Pancreas (tissue), 10 donors: ENCODE results near the gene TMEM82. TPM values are rescaled to one million over a fixed set of nuclear protein-coding genes. Genes with fewer than 3 reads are reported as not detected.

ENCODE experiments used
- ATAC-seq, 4 donors: fragments of 200-7000 bp; cut with Tn5 transposase; one replicate each; pipeline versions ENCODE4 v1.8.0 to v1.9.1; 2020; ENCODE audit warnings: mild to moderate bottlenecking in 4 of 4, moderate library complexity in 4 of 4
- DNase-seq, 6 donors: peaks; one replicate each; pipeline ENCODE4 v3.0.0-alpha.2; 2020
- FAIRE-seq: peaks from 2 replicates; lab custom pipeline; 2012; peaks lifted over from hg19 to GRCh38; lab: Jason Lieb, UNC
- H3K27ac ChIP-seq, 4 donors: fragments of 200-600 bp; sonication (generic); 1 replicate in 3 of 4; 2 replicates in 1 of 4; pipeline versions ENCODE4 v1.5.0 to v1.8.0; 2020
- H3K27me3 ChIP-seq, 4 donors: fragments of 200-600 bp; one replicate each; pipeline ENCODE4 v1.8.0; 2021
- H3K36me3 ChIP-seq, 3 donors: fragments of 200-600 bp; sonication (generic) in 1 of 3; one replicate each; pipeline versions ENCODE4 v1.5.0 to v1.8.0; 2020 to 2021
- H3K4me1 ChIP-seq, 3 donors: fragments of 200-600 bp; one replicate each; pipeline ENCODE4 v1.8.0; 2021
- H3K4me3 ChIP-seq, 4 donors: fragments of 200-600 bp; sonication (generic) in 2 of 4; one replicate each; pipeline versions ENCODE4 v1.5.0 to v1.8.0; 2020 to 2021
- H3K9me3 ChIP-seq, 4 donors: fragments of 200-600 bp; one replicate each; pipeline ENCODE4 v1.8.0; 2021
- WGBS, 2 donors: extraction: QIAGEN DNeasy Blood & Tissue Kit; methylation state at CpG; one replicate each; pipeline ENCODE4 v1.1.7; 2013; 5-methylcytosine and 5-hydroxymethylcytosine counted together
- intact Hi-C, 3 donors: fragments of 100-400 bp; cut with DNase I; formaldehyde crosslinking; loops; one replicate each; pipeline versions ENCODE4 v1.11.1 to v1.14.2; 2022
- polyA plus RNA-seq, 2 donors: library from polyadenylated mRNA; stranded (reverse); fragments of 200-250 nt; gene quantifications; one replicate each; pipeline ENCODE4 v1.2.3, GENCODE V29; 2013
- total RNA-seq, 6 donors: library from RNA; stranded (reverse); fragmentation: NEBNext Ultra II Directional in 4 of 6; extraction: Animal tissue kit (Norgen Biotek cat#: 25700) in 4 of 6; gene quantifications; one replicate each; pipeline versions ENCODE4 v1.2.1 to v1.2.4, GENCODE V29; 2021 to 2023
- TF ChIP-seq, protein P1 (sequence below), 4 donors: fragments of 200-600 bp; sonication (generic) in 3 of 4; IDR thresholded peaks; one replicate each; pipeline versions ENCODE4 v1.5.0 to v1.8.0; 2021; ENCODE audit warnings: antibody characterized with exemption in 4 of 4
- donor health status: healthy with polysubstance abuse.
- donor health status: DM: no; HTN: no; CAD: no; lungs with moderate emphysema.
- donor health status: DM: no; HTN: no; CAD: no.
- donor health status: control.
- donor health status: control.
- donor health status: Bipolar disorder and iron deficiency.
- donor health status: DM: yes; HTN: yes; CAD: no.
- donor health status: DM: no; HTN: no; CAD: no.
- donor health status: DM: no; HTN: no; CAD: no.
- donor health status: DM: yes; HTN: yes; CAD: no.

TMEM82 gene
- total and polyA plus RNA-seq, 8 donors, result not detected

DNA sequence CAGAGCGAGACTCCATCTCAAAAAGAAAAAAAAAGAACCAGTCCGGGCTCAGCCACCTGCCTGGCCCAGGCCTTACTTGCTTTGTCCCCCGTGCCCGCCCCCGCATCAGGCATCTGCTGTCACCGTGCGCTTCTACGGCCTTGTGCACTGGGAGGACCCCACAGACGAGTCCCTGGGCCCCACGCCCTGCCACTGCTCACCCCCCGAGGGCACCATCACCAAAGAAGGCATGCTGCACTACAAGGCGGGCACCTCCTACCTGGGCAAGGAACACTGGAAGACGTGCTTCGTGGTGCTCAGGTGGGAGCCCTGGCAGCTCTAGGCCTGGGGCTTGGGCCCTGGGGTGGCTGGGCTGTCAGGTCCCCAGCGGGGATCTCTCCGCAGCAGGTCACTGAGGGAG is 11.9 kb upstream of the TMEM82 start:
- WGBS, 2 donors, result 96% methylated on average over 16 of the region's 16 CpGs
- H3K36me3 ChIP-seq, result peaks cover 6 to 41% (median 34%) of the 10 kb centered on the region in 3 donors
- no peak overlapping the region for H3K27ac ChIP-seq
- no peak for FAIRE-seq
- intact Hi-C loops, result loop anchor here in 1 of 3 donors (10.0 kb wide), 1 partner anchor 136 kb away; no protein-coding TSS in a partner anchor
- no peaks in the 10 kb centered on the region for H3K27me3 ChIP-seq
- peaks cover 8 to 11% (median 9%) of the 10 kb centered on the region in 3 donors for H3K4me1 ChIP-seq
- no peak overlapping the region for H3K4me3 ChIP-seq
- no peak for DNase-seq
- H3K9me3 ChIP-seq, result no peaks in the 10 kb centered on the region
- TF ChIP-seq, protein P1, sequence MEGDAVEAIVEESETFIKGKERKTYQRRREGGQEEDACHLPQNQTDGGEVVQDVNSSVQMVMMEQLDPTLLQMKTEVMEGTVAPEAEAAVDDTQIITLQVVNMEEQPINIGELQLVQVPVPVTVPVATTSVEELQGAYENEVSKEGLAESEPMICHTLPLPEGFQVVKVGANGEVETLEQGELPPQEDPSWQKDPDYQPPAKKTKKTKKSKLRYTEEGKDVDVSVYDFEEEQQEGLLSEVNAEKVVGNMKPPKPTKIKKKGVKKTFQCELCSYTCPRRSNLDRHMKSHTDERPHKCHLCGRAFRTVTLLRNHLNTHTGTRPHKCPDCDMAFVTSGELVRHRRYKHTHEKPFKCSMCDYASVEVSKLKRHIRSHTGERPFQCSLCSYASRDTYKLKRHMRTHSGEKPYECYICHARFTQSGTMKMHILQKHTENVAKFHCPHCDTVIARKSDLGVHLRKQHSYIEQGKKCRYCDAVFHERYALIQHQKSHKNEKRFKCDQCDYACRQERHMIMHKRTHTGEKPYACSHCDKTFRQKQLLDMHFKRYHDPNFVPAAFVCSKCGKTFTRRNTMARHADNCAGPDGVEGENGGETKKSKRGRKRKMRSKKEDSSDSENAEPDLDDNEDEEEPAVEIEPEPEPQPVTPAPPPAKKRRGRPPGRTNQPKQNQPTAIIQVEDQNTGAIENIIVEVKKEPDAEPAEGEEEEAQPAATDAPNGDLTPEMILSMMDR (IDR thresholded peaks at IDR 0.05), result no peak
- no peak for ATAC-seq

DNA sequence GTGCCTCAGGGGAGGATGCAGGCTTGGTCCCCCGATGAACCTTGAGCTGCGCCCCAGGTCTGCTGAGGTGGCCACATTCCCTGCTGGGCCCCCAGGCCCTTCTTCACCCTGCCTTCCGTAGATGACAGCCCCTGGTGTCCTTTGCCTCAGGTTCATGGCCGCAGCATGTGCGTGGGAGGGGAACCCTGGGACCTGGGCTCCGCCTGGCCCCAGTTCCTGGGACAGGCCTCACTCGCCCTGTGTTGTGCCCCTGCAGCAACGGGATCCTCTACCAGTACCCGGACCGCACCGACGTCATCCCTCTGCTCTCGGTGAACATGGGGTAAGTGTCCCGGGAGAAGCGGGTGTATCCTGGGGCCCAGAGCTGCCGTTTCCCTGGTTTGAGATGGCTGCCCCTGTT is 11.4 kb upstream of the TMEM82 start:
- FAIRE-seq (no peak), DNase-seq (no peak)
- intact Hi-C loops, result loop anchor here in 1 of 3 donors (10.0 kb wide), 1 partner anchor 136 kb away; no protein-coding TSS in a partner anchor

DNA sequence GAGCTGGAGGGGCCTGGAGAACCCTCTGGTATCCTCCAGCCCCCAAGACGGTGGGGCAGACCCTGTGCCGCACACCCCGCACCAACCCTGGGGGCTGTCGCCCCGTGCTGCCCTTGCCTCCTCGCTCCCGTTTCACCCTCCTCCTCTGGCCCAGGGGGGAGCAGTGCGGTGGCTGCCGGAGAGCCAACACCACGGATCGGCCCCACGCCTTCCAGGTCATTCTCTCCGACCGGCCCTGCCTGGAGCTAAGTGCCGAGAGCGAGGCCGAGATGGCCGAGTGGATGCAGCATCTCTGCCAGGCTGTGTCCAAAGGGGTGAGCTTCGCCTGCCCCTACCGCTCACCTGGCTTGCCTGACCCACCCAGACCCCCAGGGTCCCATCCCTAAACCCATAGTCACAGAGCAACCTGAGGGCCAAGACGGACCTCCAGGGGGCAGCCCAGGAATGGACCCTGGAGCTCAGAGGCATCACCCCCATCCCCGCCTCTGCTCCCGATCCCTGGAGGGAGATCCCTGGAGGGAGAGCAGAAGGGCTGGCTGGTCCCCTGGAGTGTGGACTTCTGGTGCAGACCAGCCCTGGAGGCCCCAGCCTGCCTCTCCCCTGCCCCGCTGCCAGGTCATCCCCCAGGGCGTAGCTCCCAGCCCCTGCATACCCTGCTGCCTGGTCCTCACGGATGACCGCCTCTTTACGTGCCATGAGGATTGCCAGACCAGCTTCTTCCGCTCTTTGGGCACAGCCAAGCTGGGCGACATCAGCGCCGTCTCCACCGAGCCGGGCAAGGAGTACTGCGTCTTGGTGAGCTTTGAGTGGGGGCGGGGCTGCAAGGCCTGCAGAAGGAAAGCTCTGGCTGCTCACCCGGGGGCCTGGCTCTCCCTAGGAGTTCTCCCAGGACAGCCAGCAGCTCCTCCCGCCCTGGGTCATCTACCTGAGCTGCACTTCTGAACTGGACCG is 10.3 kb upstream of the TMEM82 start:
- FAIRE-seq (no peak), ATAC-seq (no peak), DNase-seq (no peak)
- no peak overlapping the region for H3K4me3 ChIP-seq
- 92 to 95% methylated on average over 37 to 39 of the region's 39 CpGs for WGBS, 2 donors
- TF ChIP-seq, protein P1 (IDR thresholded peaks at IDR 0.05), result no peak
- H3K27me3 ChIP-seq, result no peaks in the 10 kb centered on the region
- no peak overlapping the region for H3K27ac ChIP-seq
- intact Hi-C loops, result loop anchor here in 1 of 3 donors (10.0 kb wide), 1 partner anchor 137 kb away; no protein-coding TSS in a partner anchor
- H3K9me3 ChIP-seq, result no peaks in the 10 kb centered on the region
- peaks cover 21 to 25% (median 22%) of the 10 kb centered on the region in 3 donors for H3K4me1 ChIP-seq
- H3K36me3 ChIP-seq, result peaks cover 5 to 30% (median 27%) of the 10 kb centered on the region in 3 donors

More for the DNA sequence above, 11.4 kb upstream of the TMEM82 start:
- H3K27me3 ChIP-seq, result no peaks in the 10 kb centered on the region
- H3K4me1 ChIP-seq, result peaks cover 11 to 16% (median 13%) of the 10 kb centered on the region in 3 donors
- 92 to 93% methylated on average over 16 of the region's 16 CpGs for WGBS, 2 donors
- no peak overlapping the region for H3K27ac ChIP-seq
- no peaks in the 10 kb centered on the region for H3K9me3 ChIP-seq
- no peak overlapping the region for H3K4me3 ChIP-seq
- TF ChIP-seq, protein P1 (IDR thresholded peaks at IDR 0.05), result no peak
- peaks cover 6 to 35% (median 34%) of the 10 kb centered on the region in 3 donors for H3K36me3 ChIP-seq
- no peak for ATAC-seq

DNA sequence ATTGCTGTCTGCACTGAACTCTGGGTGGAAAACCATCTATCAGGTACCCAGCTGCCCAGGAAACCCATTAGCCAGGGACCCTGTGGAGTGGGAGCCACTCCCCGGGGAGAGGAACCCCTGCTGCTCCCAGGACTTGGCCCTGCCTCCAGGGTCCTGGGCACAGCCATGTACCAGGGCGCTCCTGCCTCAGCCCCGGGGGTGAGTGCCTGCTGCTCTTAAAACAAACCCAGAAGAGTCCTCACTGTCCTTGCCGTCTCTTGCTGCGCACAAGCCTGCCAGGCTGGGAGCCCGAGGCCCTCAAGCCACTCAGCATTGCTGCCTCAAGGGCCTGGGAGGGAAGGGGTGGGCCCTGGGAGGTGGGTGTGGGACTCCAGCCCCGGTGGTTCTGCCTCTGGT is 9.6 kb upstream of the TMEM82 start:
- Histone ChIP-seq H3K36me3 (peaks cover 0 to 23% (median 21%) of the 10 kb centered on the region in 3 donors), H3K4me3 (no peak overlapping the region), H3K27ac (no peak overlapping the region), H3K9me3 (no peaks in the 10 kb centered on the region), H3K4me1 (peaks cover 28 to 30% (median 29%) of the 10 kb centered on the region in 3 donors), H3K27me3 (no peaks in the 10 kb centered on the region)
- WGBS, 2 donors, result 86 to 91% methylated on average over 6 to 7 of the region's 7 CpGs
- FAIRE-seq, result no peak
- DNase-seq, result no peak
- no peak for ATAC-seq
- TF ChIP-seq, protein P1 (IDR thresholded peaks at IDR 0.05), result no peak
- intact Hi-C loops, result loop anchor here in 1 of 3 donors (10.0 kb wide), 1 partner anchor 138 kb away; no protein-coding TSS in a partner anchor
